Testis (tissue), 2 donors: ENCODE data around the gene ZNF20.

ENCODE experiments used
- POLR2A ChIP-seq: fragments of 450-650 bp; IDR thresholded peaks from one replicate; pipeline ENCODE4 v1.6.1; 2017; ENCODE audit warnings: antibody characterized with exemption, mild to moderate bottlenecking, moderate library complexity
- TF ChIP-seq, protein P1 (sequence below), 3 experiments: fragments of 450-650 bp in 2 of 3; fragments of 200-600 bp in 1 of 3; sonication (generic) in 1 of 3; IDR thresholded peaks; one replicate each; pipeline ENCODE4 v1.5.1; 2016 to 2019; ENCODE audit warnings: antibody characterized with exemption in 3 of 3, mild to moderate bottlenecking in 2 of 3, moderate library complexity in 1 of 3

DNA sequence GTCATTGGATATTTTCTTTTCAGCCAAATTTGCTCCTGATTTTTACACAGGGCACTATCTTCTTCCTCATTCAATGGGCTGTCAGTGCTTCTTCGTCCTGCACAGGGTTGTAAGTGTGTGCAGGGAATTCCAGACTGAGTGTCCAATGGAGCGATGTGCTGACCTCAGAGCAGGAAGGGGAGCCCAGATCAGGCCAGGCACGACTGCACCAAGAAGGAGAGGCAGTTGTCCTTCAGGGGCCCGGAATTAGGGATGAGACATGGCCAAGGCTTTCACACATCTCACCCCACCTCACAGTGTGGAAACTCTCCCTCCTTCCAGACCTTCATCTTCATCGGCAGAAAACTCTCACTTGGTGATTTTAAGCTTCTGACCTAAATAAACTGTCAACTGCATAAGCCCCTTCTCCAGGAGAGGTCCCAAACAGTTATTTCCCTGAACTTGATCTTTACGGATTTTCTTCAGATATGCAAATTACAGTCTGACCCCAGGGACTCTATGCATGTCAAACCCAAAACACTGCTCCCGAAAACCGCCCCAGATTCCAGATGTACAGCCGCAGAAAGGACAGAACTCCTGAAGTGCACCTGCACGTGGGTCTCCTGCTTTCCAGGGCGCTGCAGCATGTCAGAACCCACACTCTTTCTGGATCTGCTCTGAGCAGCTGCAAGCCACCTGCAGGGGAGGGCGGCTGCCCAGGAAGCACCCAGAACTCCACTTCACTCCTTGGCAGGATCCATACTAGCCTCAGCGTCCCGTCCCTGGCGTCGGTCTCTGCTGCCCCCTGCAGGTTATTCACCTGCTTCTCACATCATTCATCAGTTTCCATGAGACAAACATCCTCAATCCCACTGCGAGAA, 625 bp upstream of the ZNF20 start:
- TF ChIP-seq, protein P1, sequence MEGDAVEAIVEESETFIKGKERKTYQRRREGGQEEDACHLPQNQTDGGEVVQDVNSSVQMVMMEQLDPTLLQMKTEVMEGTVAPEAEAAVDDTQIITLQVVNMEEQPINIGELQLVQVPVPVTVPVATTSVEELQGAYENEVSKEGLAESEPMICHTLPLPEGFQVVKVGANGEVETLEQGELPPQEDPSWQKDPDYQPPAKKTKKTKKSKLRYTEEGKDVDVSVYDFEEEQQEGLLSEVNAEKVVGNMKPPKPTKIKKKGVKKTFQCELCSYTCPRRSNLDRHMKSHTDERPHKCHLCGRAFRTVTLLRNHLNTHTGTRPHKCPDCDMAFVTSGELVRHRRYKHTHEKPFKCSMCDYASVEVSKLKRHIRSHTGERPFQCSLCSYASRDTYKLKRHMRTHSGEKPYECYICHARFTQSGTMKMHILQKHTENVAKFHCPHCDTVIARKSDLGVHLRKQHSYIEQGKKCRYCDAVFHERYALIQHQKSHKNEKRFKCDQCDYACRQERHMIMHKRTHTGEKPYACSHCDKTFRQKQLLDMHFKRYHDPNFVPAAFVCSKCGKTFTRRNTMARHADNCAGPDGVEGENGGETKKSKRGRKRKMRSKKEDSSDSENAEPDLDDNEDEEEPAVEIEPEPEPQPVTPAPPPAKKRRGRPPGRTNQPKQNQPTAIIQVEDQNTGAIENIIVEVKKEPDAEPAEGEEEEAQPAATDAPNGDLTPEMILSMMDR (IDR thresholded peaks at IDR 0.05): peak; percentile 86 to 90 (median 87)
- TF ChIP-seq POLR2A: no peak
